ENCODE results near the gene GPR158. TPM values are rescaled to one million over a fixed set of nuclear protein-coding genes. Genes with fewer than 3 reads are reported as not detected.

The GPR158 gene
- total RNA-seq, 1 donor from 2014 or later = 0.58 TPM

GRCh38 chr10:25206693-25207414 is 32.1 kb downstream of the GPR158 start:
- DNase-seq (ENCODE audit: low spot score) = no peak

- DNase-seq (ENCODE audit: low spot score) = no peak
Measured at GRCh38 chr10:25209618-25210017, 34.8 kb downstream of the GPR158 start.

- DNase-seq (ENCODE audit: low spot score) = no peak
Measured at GRCh38 chr10:25210265-25210664, 35.5 kb downstream of the GPR158 start.

DNA sequence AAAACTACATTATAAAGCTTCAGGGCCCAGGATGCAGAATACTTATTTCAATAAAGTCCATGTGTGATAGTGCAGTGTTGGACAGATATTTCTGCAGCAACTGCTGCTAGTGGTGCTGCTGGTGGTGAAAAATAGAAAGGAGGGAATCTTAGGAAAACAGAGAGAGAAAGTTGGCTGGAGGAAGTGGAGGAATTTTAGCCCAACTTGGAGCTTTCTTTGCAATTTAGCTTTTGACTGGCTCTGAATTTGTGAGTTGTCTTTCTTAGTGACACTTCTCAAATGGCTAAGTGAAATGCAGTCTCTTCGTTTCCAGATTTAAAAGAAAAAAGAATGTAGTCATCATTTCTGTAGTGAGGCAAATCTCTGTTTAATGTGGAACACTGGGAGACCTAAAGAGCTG is 45.4 kb downstream of the GPR158 start:
- DNase-seq (ENCODE audit: low spot score) = no peak

DNA sequence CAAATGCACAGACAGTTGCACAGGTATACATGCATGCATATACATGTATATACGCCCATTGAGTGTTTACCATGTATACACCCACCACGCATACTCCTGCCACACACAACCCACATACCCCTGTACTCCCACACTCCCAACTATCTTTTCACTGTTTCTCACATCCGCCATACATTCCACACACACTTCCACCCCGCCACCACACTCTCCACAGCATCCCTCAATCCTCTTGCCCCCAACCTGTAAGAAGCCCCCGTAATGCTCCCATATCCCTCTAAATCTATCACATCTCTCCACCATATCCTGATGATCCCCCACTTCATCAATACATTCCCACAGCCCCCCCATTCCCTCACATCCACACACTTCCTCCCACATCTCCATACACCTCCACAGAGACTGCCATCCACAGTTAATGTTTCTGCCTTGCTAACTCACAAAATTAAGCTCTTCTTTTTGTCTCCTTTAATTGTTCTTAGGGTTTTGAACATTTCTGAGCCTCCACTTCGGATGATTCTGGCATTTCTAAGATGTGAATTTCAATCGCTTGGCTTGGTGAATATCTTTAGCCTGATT is 47.4 kb downstream of the GPR158 start:
- no peak for DNase-seq (ENCODE audit: low spot score)

- DNase-seq (ENCODE audit: low spot score) = no peak
Measured at GRCh38 chr10:25226775-25227682, 52.2 kb downstream of the GPR158 start.

DNA sequence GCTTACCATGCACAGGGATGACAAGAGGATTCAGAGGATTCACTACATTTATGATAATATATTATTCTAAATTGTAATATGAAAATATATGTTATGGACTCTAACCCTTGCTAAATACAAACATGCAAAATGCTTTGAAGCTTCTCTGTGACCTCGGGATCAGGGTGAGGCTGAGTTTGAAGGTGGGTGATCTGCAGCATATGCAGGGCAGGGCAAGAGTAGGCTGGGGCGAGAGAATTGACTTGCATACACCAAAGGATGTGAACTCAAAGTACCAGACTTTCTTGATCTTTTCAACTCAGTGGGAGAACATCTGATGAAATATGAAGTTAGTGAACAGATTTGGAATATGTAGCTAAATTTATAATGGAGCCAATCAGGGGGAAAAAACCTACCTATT is 57.0 kb downstream of the GPR158 start:
- no peak for DNase-seq (ENCODE audit: low spot score)

- DNase-seq (ENCODE audit: low spot score) = no peak
Measured at GRCh38 chr10:25232204-25232603, 57.4 kb downstream of the GPR158 start.

DNA sequence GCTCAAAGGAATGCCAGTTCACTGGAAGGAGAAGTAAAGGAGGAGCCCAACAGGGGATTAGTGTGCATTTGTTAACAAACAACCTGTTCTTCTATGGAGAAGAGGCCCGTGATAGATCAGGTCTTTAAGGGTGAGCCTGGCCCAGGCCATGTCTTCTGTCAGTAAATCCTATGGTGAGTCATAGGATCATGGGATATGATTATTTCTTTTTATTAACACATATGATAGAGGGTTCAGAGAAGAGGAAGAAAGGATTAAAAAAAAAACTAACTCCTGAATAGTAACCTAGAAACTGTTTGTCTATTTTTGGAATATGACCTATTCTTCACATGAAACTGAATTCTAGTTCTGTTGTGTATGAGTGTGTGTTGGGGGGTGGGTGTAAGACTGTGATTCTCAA is 70.4 kb downstream of the GPR158 start:
- no peak for DNase-seq (ENCODE audit: low spot score)

GRCh38 chr10:25257646-25258045 is 82.8 kb downstream of the GPR158 start:
- DNase-seq (ENCODE audit: low spot score) = no peak

DNA sequence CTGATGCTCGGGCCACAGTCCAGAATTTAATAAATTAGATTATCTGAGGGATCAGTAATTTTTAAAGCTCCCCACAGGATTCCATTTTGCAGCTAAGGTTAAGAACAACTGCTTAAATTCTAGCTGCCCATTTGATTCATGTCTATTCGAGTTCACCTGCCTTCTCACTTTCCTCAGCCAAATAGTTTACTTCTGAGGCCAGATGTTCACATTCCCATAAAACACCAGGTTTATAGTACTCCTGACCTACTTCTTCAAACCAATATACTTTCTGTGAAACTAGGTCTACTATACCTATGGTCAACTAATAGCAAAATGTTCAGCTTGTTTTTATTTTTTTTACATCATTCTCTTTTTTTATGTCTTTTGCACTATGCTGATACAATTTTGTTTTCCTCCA is 86.3 kb downstream of the GPR158 start:
- DNase-seq (ENCODE audit: low spot score) = no peak

GRCh38 chr10:25261558-25261957 is 86.8 kb downstream of the GPR158 start:
- no peak for DNase-seq (ENCODE audit: low spot score)

- no peak for DNase-seq (ENCODE audit: low spot score)
Measured at GRCh38 chr10:25263931-25264330, 89.1 kb downstream of the GPR158 start.

DNA sequence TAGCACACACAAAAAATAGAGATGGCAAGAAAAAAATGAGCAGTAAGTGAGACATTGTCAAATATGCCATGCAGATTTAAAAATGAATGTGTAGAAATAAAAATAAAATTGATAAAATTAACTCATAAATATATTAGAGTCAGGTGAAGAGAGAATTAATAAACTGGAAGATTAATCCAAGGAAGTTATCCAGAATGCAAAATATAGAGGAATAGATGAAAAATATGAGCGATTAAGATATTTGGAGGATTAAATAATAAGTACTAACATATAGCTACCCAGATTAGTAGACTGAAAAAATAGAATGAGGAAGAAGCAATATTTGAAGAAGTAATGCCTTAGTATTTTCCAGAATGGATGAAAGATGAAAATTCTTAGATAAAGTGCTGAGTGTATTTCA is 103.4 kb downstream of the GPR158 start:
- DNase-seq (ENCODE audit: low spot score) = no peak

DNA sequence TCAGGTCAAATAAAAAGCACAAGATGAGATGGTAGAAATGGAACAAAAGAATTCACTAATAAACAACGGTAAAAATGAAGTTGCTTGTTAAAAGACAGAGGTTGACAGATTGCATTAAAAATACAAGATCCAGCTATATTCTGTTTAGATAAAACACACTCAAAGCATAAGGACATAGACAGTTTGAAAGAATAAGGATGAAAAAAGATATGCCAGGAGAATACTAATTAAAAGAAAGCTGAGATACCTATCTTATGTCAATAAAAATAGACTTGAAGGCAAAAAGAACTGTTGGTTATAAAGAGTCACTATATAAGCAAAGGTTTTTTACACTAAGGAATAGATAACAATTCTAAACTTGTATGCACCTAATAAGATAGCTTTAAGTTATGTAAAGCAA is 105.3 kb downstream of the GPR158 start:
- DNase-seq (ENCODE audit: low spot score) = no peak

DNA sequence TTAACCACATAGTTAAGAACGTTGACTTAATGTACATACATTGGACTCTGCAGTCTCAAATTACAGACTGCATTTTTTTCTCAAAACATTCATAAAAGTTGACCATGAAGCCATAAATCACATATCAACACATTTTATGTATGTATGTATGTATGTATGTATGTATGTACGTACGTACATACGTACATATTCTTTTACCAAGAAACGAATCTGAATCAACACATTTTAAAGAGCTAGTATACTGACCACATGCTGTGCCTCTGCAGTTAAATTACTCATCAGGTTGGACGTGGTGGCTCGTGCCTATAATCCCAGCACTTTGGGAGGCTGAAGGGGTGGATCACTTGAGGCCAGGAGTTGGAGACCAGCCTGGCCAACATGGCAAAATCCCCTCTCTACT is 105.8 kb downstream of the GPR158 start:
- DNase-seq (ENCODE audit: low spot score) = no peak

- DNase-seq (ENCODE audit: low spot score) = no peak
Measured at GRCh38 chr10:25285809-25286208, 111.0 kb downstream of the GPR158 start.

DNA sequence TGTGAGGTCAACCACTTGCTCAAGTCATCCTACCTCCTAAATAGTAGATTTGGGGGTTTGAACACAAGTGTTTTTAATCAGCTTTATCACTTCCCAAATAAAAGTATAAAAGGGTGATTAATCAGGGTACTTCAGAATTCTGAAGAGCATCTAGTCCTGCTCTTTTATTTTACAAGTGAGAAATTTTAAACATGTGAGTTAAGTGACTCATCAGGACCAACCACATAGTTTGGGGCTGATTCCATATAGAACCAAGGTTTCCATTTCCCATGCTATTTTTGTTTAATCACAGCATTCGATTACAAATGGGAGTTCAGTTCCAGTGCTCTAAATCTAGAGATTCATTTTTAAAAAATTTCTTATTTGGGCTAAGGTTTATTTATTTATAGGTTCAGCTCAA is 113.4 kb downstream of the GPR158 start:
- DNase-seq (ENCODE audit: low spot score) = no peak

GRCh38 chr10:25294032-25294926 is 119.5 kb downstream of the GPR158 start:
- DNase-seq (ENCODE audit: low spot score) = no peak

DNA sequence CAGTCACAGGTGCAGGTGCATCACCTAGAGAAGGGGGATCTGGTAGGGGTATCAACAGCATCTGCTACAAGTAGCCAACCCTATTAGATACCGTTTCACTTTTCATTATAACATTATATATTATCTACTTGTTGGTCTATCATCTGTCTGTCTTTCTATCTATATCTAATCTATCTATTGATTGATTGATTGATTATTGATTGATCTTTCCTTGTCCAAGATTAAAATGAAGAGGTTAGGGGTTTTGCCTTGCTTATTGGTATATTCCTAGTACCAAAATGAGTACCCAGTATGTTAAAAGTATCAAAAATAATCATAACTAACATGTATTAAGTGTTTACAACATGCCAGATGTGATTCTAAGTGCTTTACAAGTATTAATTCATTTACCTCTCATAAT is 121.5 kb downstream of the GPR158 start:
- DNase-seq (ENCODE audit: low spot score) = no peak

DNA sequence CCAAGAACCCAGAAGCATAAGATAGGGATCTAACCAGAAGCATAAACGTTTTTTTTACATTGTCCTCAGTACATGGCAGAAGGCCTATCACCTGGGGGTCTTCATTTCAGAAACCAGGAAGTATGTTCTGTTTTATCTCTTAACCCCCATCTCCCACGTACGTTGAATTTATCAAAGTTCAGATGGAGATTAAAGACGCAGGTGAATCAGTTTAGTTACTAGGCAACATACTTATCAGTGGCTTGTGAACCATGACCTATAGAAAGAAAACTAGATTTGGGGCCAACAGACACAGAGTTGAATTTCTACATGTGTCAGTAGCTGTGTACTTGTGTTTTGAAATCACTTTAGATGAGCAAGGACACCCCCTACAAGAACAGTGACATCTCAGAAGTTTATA is 122.7 kb downstream of the GPR158 start:
- DNase-seq (ENCODE audit: low spot score) = no peak

Measured in mesenteric fat pad (tissue), 1 donor.